Measurements from ENCODE around the gene SAFB.

The SAFB gene

DNA sequence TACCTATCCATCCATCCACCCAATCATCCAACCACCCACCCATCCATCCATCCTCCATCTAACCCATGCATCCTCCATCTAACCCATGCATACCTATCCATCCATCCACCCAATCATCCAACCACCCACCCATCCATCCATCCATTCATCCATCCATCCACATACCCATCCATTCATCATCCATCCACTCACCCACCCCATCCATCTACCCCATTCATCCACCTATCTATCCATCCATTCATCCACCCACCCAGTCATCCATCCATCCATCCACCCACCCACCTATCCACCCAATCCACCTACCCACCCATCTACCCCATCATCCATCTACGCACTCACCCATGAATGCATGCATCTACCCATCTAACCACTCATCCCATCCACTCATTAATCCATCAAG, 50.9 kb downstream of the SAFB start:
- Histone ChIP-seq H3K27me3 (ENCODE audit: control insufficient read depth in 1 of 2, insufficient read depth in 2 of 2, low read length in 2 of 2) (no peaks in the 10 kb centered on the region), H3K9ac (ENCODE audit: low read length) (no peak overlapping the region), H3K27ac (ENCODE audit: low read depth, low read length) (no peak overlapping the region), H3K36me3 (ENCODE audit: insufficient read depth, low read length) (peaks cover 11% of the 10 kb centered on the region), H3K4me1 (ENCODE audit: insufficient read depth, low read length) (no peaks in the 10 kb centered on the region), H3K4me3 (ENCODE audit: low read depth in 1 of 2, low read length in 2 of 2) (no peak overlapping the region), H3K9me3 (ENCODE audit: low read length) (no peaks in the 10 kb centered on the region)

DNA sequence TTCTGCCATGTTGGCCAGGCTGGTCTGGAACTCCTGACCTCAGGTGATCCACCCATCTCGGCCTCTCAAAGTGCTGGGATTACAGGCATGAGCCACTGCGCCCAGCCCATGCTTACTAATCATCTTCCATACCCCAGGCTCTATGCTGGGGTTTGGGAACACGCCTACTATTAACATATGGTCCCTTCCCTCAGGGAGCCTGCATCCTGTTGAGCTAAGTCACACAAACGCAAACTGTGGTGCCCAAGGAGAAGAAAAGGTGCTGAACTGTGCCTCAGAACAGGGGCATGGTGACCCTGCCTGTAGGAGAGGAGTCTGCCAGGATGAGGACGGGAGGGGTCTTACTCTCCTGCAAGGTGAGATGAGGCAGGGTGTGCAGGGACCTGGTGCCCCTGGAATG, 51.8 kb downstream of the SAFB start:
- Histone ChIP-seq H3K27ac (ENCODE audit: low read depth, low read length) (no peak overlapping the region), H3K4me1 (ENCODE audit: insufficient read depth, low read length) (peaks cover 7% of the 10 kb centered on the region), H3K27me3 (ENCODE audit: control insufficient read depth in 1 of 2, insufficient read depth in 2 of 2, low read length in 2 of 2) (no peaks in the 10 kb centered on the region), H3K4me3 (ENCODE audit: low read depth in 1 of 2, low read length in 2 of 2) (no peak overlapping the region), H3K9me3 (ENCODE audit: low read length) (no peaks in the 10 kb centered on the region), H3K36me3 (ENCODE audit: insufficient read depth, low read length) (peaks cover 5% of the 10 kb centered on the region), H3K9ac (ENCODE audit: low read length) (no peak overlapping the region)

DNA sequence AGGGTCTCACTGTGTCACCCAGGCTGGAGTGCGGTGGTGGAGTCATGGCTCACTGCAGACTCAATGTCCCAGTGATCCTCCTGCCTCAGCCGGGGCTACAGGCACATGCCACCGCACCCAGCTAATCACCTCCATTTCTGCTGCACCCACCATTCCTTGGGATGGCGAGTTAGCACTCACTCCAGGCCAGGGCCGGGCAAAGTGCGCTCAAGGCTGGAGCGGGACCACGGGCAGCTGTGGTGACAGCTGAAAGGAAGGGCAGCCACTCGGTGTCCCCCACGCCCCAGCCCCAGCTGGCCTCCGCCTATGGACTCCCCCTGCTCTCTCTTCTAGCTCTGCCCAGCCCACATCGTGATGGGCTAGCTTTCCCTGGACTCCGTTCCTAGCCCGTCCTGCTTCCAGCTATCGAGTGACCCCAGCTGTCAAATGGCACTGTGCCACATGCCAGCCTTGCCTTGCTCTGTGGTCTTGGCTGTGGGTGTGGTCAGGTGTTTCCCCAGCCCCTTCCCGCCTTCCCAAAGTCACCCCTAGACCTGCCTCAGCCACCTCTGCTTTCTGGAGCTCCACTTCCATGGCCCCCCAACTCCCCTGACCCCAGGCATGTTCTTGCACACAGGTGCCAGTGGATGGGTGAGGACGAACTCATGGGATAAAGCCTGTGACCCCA, 53.4 kb downstream of the SAFB start:
- H3K9ac ChIP-seq (ENCODE audit: low read length): no peak overlapping the region

DNA sequence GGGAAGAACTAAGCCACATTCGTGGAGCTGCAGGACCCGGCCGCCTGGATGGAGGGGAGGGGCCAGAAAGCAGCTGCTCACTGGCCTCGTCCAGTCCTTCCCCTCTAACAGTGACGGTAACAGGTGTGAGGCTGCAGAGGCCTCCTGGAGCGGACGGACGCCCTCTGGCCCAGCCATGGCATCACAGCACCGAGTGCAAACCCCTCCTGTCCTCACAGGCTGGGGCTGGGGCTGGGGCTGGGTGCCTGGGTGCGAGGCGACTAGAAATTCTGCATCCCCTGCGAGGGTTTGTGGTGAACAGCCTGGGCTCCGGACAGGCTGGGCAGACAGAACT, 53.9 kb downstream of the SAFB start:
- Histone ChIP-seq H3K4me3 (ENCODE audit: low read depth in 1 of 2, low read length in 2 of 2) (no peak overlapping the region), H3K4me1 (ENCODE audit: insufficient read depth, low read length) (peaks cover 16% of the 10 kb centered on the region), H3K27ac (ENCODE audit: low read depth, low read length) (no peak overlapping the region), H3K9ac (ENCODE audit: low read length) (no peak overlapping the region), H3K27me3 (ENCODE audit: control insufficient read depth in 1 of 2, insufficient read depth in 2 of 2, low read length in 2 of 2) (no peaks in the 10 kb centered on the region), H3K36me3 (ENCODE audit: insufficient read depth, low read length) (peaks cover 5% of the 10 kb centered on the region), H3K9me3 (ENCODE audit: low read length) (no peaks in the 10 kb centered on the region)

More for the DNA sequence above, 53.4 kb downstream of the SAFB start:
- Histone ChIP-seq H3K36me3 (ENCODE audit: insufficient read depth, low read length) (peaks cover 5% of the 10 kb centered on the region), H3K4me1 (ENCODE audit: insufficient read depth, low read length) (peaks cover 13% of the 10 kb centered on the region), H3K27ac (ENCODE audit: low read depth, low read length) (no peak overlapping the region), H3K9me3 (ENCODE audit: low read length) (no peaks in the 10 kb centered on the region), H3K27me3 (ENCODE audit: control insufficient read depth in 1 of 2, insufficient read depth in 2 of 2, low read length in 2 of 2) (no peaks in the 10 kb centered on the region), H3K4me3 (ENCODE audit: low read depth in 1 of 2, low read length in 2 of 2) (no peak overlapping the region)

DNA sequence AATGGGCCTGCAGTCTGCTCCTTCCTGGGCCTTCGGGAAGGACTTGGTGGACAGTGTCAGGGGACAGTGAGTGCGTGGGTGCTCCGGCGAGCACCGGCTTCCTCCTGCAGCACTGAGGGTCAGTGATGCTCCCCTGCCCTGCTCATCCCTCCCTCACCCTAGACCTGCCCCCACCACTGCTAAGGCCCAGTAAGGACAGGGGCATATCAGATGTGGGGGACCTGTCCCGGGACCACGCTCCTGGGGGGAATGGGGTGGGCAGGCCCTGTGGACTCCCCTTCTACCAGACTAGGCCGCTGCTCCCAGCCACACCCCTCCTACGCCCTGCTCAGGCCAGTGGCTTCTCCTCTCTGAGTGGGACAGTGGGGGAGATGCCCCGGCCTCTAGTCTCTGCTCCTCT, 54.3 kb downstream of the SAFB start:
- Histone ChIP-seq H3K4me1 (ENCODE audit: insufficient read depth, low read length) (peaks cover 16% of the 10 kb centered on the region), H3K9me3 (ENCODE audit: low read length) (no peaks in the 10 kb centered on the region), H3K27me3 (ENCODE audit: control insufficient read depth in 1 of 2, insufficient read depth in 2 of 2, low read length in 2 of 2) (no peaks in the 10 kb centered on the region), H3K9ac (ENCODE audit: low read length) (no peak overlapping the region), H3K27ac (ENCODE audit: low read depth, low read length) (no peak overlapping the region), H3K36me3 (ENCODE audit: insufficient read depth, low read length) (peaks cover 5% of the 10 kb centered on the region), H3K4me3 (ENCODE audit: low read depth in 1 of 2, low read length in 2 of 2) (no peak overlapping the region)

DNA sequence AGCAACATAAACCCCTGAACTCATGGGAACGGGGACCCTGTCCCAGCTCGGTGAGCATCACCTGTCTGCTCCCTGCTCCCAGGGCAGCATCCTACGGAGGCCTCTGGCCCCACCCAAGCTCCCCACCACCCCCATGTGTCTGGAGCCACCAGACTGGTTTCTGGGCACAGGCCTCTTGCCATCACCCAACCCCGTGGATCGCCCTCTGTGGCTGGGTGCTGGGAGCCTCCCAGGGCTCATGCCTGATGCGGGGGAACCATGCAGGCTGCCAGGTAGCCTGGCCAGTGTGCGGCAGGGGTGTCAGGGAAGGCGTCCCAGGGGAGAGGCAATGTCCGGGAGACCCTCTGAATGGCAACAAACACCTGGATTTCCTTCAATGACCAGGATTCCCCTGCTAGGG, 54.7 kb downstream of the SAFB start:
- H3K9ac ChIP-seq (ENCODE audit: low read length): no peak overlapping the region
- no peaks in the 10 kb centered on the region for H3K27me3 ChIP-seq (ENCODE audit: control insufficient read depth in 1 of 2, insufficient read depth in 2 of 2, low read length in 2 of 2)
- H3K9me3 ChIP-seq (ENCODE audit: low read length): no peaks in the 10 kb centered on the region
- H3K27ac ChIP-seq (ENCODE audit: low read depth, low read length): no peak overlapping the region
- peaks cover 16% of the 10 kb centered on the region for H3K4me1 ChIP-seq (ENCODE audit: insufficient read depth, low read length)
- peaks cover 5% of the 10 kb centered on the region for H3K36me3 ChIP-seq (ENCODE audit: insufficient read depth, low read length)
- H3K4me3 ChIP-seq (ENCODE audit: low read depth in 1 of 2, low read length in 2 of 2): no peak overlapping the region

DNA sequence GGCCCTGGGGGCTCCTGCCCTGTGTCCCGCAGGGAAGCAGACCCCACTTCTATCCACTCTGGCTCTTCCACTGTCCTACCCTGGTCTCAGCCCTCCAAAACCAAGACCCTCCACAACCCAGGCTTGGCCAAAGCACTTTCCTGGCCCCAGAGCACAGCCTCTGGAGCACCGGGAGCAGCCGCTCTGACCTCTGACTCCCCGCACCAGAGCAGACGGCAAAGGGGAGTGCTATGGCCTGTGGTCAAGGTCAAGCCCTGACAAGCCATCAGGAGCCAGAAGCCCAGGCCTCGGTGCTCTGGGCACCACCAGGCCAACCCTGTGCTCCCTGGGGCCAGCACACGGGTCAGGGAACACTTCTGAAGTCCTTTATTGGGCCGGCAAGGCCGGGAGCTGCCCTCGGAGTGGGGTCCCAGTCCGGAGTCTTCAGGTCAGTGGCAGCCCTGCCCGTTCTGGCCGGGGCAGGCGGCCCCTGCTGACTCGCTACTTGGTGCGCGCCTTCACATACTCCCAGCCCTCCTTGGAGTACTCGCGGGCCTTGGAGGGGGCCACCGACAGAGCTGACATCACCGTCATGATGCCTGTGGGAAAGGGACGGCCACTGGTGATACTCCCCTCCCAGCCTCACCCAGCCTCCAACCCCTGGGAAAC, 55.3 kb downstream of the SAFB start:
- no peak overlapping the region for H3K27ac ChIP-seq (ENCODE audit: low read depth, low read length)
- no peaks in the 10 kb centered on the region for H3K27me3 ChIP-seq (ENCODE audit: control insufficient read depth in 1 of 2, insufficient read depth in 2 of 2, low read length in 2 of 2)
- H3K9ac ChIP-seq (ENCODE audit: low read length): no peak overlapping the region
- peaks cover 5% of the 10 kb centered on the region for H3K36me3 ChIP-seq (ENCODE audit: insufficient read depth, low read length)
- H3K9me3 ChIP-seq (ENCODE audit: low read length): no peaks in the 10 kb centered on the region
- no peak overlapping the region for H3K4me3 ChIP-seq (ENCODE audit: low read depth in 1 of 2, low read length in 2 of 2)
- H3K4me1 ChIP-seq (ENCODE audit: insufficient read depth, low read length): peaks cover 16% of the 10 kb centered on the region

DNA sequence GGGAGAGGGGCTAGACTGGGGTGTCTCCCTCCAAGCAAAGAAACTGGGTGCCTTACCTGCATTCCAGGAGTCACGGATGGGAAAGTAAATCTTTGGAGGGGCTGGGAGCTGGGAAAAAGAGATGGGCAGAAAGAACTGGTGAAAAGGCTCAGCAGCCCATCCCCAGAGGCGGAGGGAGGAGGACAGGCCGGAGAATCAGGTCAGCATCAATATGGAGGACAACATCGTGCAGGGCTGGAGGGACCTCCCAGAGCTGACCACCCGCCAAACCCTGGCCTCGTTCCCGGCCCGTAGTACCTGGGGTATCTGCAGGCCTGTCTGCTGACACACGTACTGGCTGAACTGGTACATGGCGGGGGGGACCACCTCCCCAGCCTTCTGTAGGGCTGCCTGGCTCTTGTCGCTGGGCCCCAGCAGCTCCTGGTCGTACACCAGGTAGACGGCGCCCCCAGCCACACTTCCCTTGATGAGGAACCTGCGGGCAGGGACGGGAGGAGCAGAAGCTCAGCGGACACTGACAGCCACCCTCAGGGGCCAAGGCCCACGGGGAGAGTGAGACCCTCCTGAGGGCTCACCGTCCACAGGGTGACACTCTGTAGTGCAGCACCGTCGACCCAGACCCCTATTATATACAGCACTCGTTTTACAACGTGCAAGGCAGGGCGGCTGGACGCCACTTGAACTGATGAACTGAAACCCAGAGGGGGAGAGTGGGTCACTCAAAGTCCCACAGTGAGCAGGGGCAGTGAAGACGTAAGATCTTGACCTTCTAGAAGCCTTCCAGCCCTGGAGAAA, 56.6 kb downstream of the SAFB start:
- Histone ChIP-seq H3K4me3 (ENCODE audit: low read depth in 1 of 2, low read length in 2 of 2) (peak overlapping the region; percentile 90 to 91), H3K36me3 (ENCODE audit: insufficient read depth, low read length) (no peaks in the 10 kb centered on the region), H3K9ac (ENCODE audit: low read length) (peak overlapping the region; percentile 90), H3K27ac (ENCODE audit: low read depth, low read length) (peak overlapping the region; percentile 94), H3K4me1 (ENCODE audit: insufficient read depth, low read length) (peaks cover 16% of the 10 kb centered on the region), H3K27me3 (ENCODE audit: control insufficient read depth in 1 of 2, insufficient read depth in 2 of 2, low read length in 2 of 2) (no peaks in the 10 kb centered on the region), H3K9me3 (ENCODE audit: low read length) (no peaks in the 10 kb centered on the region)

DNA sequence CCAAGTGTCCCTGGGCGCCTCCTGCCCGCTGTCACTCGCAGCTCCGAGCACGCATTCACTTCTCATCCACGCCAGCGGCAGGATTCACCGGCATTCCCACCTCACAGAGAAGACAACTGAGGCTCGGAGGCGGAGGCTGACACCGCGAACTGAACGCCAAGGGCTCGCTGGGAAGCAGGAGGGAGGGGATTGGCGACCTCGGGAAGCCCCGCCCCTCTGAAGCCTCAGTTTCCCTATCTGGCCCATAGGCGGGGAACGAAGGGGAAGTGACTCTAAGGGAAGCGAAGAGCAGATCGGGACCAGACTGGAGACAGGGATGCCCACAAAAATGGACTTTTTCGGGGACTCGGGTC, 57.2 kb downstream of the SAFB start:
- H3K36me3 ChIP-seq (ENCODE audit: insufficient read depth, low read length): no peaks in the 10 kb centered on the region
- peak overlapping the region; percentile 90 for H3K9ac ChIP-seq (ENCODE audit: low read length)
- H3K27me3 ChIP-seq (ENCODE audit: control insufficient read depth in 1 of 2, insufficient read depth in 2 of 2, low read length in 2 of 2): no peaks in the 10 kb centered on the region
- peaks cover 16% of the 10 kb centered on the region for H3K4me1 ChIP-seq (ENCODE audit: insufficient read depth, low read length)
- H3K9me3 ChIP-seq (ENCODE audit: low read length): no peaks in the 10 kb centered on the region
- H3K27ac ChIP-seq (ENCODE audit: low read depth, low read length): peak overlapping the region; percentile 94
- H3K4me3 ChIP-seq (ENCODE audit: low read depth in 1 of 2, low read length in 2 of 2): peak overlapping the region; percentile 90 to 91

DNA sequence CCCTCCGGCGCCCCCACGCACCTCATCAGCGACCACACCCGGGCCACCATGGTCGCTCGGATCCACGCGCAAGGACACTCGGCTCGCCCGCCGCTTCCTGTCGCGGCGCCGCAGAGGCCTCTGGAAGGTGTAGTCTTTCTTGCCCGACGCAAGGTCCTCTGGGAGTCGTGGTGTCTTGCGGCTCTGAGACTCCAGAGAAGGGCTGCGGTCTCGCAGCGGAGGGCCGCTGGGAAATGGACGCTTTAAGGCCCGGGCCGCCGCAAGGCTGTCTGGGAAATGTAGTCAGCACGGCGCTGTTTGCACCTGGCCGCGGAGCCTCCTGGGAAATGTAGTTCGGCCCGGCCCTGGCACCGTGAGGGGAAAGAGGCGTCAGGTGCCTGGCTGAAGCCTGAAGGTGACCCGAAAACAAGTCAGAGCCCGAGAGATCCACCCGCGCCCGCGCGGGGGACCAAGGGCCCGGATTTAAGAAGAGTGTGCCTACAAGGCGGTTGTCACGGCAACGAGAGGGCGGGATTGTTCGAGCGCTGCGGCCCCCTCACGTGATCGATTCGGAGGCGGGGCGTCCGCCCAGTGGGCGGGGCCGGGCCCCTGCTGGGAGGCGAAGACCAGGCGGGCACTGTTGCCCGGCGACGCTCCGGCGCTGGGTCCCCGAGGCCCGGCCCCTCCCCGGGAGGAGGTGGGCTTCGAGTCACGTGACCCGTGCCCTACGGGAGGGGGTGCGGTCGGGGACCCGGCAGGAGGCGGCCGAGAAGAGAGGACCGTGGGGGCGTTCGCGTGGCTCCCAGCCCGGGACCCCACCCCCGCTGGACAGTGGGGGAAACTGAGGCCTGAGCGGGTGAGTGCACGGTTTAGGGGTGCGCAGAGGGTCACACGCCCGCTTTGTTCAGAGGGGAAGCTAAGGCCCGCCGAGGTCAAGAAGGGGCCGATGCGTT, 57.8 kb downstream of the SAFB start, which contains the start of the genes HSD11B1L and MICOS13:
Gene HSD11B1L (plus strand): TSS at position 591 of the 932 bp plus-strand sequence. CDS start 3,806 bp downstream, outside the sequence.
Gene MICOS13 (minus strand): TSS at position 80 of the 932 bp plus-strand sequence. CDS start 30 bp downstream, at position 50.
- H3K27me3 ChIP-seq (ENCODE audit: control insufficient read depth in 1 of 2, insufficient read depth in 2 of 2, low read length in 2 of 2): no peaks in the 10 kb centered on the region
- H3K36me3 ChIP-seq (ENCODE audit: insufficient read depth, low read length): no peaks in the 10 kb centered on the region

More for the DNA sequence above, 57.8 kb downstream of the SAFB start, which contains the start of the genes HSD11B1L and MICOS13:
- Histone ChIP-seq H3K4me3 (ENCODE audit: low read depth in 1 of 2, low read length in 2 of 2) (peak within 1 kb of the TSS; percentile 90 to 91), H3K27ac (ENCODE audit: low read depth, low read length) (peak within 1 kb of the TSS; percentile 94), H3K9ac (ENCODE audit: low read length) (peak within 1 kb of the TSS; percentile 90), H3K4me1 (ENCODE audit: insufficient read depth, low read length) (peaks cover 16% of the 10 kb centered on the region), H3K9me3 (ENCODE audit: low read length) (no peaks in the 10 kb centered on the region)
